ENCODE measurements around the gene TMPRSS6. TPM values are rescaled to one million over a fixed set of nuclear protein-coding genes. Genes with fewer than 3 reads are reported as not detected.

TMPRSS6 gene
- total RNA-seq, 1 experiment from 2014 or later, result 0.79 TPM

DNA sequence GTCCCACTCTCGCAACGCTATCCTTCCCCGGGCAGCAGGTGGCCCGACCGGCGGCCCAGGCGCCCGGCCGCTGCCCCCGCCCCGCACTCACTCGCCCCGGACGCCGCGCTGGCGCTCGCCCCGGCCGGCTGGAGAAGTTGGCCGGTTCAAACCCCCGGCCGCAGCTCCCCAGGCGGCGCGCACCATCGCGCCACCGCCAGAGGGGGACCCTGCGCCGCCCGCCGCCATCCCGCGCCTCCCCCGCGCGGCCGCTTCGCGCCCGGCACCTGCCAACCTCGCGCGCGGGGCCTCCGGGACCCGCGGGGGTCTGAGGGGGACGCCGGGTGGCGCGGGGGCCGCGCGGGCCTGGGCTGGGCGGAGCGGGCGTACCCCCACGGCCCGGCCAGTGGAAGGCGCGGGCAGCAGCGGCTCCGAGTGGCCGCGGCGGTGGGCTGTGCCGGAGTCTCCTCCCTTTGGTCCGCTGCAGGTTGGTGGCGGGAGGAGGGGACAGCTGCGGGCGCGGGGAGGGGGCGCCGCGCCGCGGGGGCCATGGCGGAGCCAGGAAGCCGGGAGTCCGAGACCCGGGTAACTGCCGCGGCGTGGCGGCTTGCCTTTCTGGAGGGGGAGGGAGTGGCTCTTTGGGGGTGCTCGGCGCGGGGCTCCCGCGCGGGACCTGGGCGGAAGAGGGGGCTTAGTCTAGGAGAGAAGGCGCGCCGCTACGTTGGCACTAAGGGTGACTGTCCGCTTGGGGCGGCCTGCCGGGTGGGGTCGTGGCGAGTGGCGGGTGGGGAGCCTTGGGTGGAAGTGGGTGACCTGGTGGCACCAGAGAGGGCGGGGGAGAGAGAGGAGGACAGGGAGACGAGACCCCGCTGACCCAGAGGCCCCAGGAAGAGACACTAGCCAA lies 90.0 kb downstream of the TMPRSS6 start, which contains the start of the genes MPST and TST:
MPST (plus strand) TSS at position 434 of the 883 bp plus-strand sequence; CDS start at position 529, 95 bp downstream.
TST (minus strand) TSS at position 139 of the 883 bp plus-strand sequence. CDS start 715 bp downstream, outside the sequence.
- H4K20me1 ChIP-seq (ENCODE audit: insufficient read depth), result peaks cover 7% of the 10 kb centered on the region; the same call in 1 of the 2 replicates
- peaks cover 28% of the 10 kb centered on the region; the same call in 1 of the 2 replicates for H3F3A ChIP-seq (ENCODE audit: insufficient read depth, low read depth)
- peaks cover 10% of the 10 kb centered on the region; the same call in 1 of the 2 replicates for H3K36me3 ChIP-seq (ENCODE audit: low read depth)
- no peaks in the 10 kb centered on the region for H3K9me2 ChIP-seq (ENCODE audit: insufficient read depth)
- intact Hi-C loops (cut with micrococcal nuclease; ENCODE audit: unreplicated experiment), result no loop called here
- TF ChIP-seq EZH2 (IDR thresholded peaks at IDR 0.05; ENCODE audit: low read depth), result no peak
- TF ChIP-seq, protein P1, sequence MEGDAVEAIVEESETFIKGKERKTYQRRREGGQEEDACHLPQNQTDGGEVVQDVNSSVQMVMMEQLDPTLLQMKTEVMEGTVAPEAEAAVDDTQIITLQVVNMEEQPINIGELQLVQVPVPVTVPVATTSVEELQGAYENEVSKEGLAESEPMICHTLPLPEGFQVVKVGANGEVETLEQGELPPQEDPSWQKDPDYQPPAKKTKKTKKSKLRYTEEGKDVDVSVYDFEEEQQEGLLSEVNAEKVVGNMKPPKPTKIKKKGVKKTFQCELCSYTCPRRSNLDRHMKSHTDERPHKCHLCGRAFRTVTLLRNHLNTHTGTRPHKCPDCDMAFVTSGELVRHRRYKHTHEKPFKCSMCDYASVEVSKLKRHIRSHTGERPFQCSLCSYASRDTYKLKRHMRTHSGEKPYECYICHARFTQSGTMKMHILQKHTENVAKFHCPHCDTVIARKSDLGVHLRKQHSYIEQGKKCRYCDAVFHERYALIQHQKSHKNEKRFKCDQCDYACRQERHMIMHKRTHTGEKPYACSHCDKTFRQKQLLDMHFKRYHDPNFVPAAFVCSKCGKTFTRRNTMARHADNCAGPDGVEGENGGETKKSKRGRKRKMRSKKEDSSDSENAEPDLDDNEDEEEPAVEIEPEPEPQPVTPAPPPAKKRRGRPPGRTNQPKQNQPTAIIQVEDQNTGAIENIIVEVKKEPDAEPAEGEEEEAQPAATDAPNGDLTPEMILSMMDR (conservative IDR thresholded peaks at IDR 0.05), result 0 out of 2 replicates have a peak, but pooled peaks have one; percentile 37
- DNase-seq, result peak; percentile 62 to 80
- peak within 1 kb of the TSS; percentile 62 for H3K4me3 ChIP-seq
- H3K4me2 ChIP-seq, result peak within 1 kb of the TSS; percentile 75
- peaks cover 42% of the 10 kb centered on the region for H3K4me1 ChIP-seq (replicated peaks; ENCODE audit: insufficient read depth)
- H2AFZ ChIP-seq, result peak within 1 kb of the TSS; percentile 88
- H3K9me3 ChIP-seq (ENCODE audit: insufficient read depth, low read depth), result no peaks in the 10 kb centered on the region
- peaks cover 50% of the 10 kb centered on the region for H3K79me2 ChIP-seq (ENCODE audit: low read depth)
- BruUV-seq (replicated peaks), result no TSS peak
- H3K27me3 ChIP-seq (ENCODE audit: insufficient read depth, low read depth), result no peaks in the 10 kb centered on the region
- H3K27ac ChIP-seq, result peak within 1 kb of the TSS; percentile 17
- POLR2A ChIA-PET (ENCODE audit: unreplicated experiment), result interaction anchor here (0.7 to 1.1 kb wide), 4 partner anchors 10 to 1126 kb away, joined by 6 to 17 read pairs (median 10); no protein-coding TSS in a partner anchor
- CTCF ChIA-PET, result interaction anchor here (0.5 to 2.7 kb wide), 6 partner anchors 13 to 243 kb away, joined by 3 to 7 read pairs (median 5); partner anchors contain the start of gene IFT27

DNA sequence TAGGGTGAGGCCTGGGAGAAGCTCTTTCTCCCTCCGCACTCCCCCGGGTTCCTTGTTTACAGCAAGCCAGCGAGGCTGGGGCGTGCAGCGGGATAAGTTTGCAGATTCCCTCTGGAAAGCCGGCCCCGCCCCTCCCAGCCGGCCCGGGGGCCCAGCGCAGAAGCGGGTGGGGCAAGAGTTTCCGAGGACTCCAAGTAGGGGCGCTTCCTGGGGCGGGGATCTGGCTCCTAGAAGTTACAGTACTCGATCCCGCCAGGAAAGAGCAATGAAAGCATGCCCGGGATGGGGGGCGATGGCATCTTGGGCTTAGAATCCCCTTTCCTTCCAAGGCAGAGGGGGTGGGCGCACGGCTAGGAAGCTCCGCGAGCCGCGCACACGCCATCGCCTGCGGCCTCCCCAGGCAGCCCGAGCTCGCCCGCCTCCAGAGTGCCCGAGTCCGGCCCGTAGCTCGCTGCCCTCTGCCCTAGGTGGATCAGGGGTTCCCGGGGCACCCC lies 90.7 kb downstream of the TMPRSS6 start:
- Histone ChIP-seq H3K4me1 (replicated peaks; ENCODE audit: insufficient read depth) (peaks cover 46% of the 10 kb centered on the region), H3K27me3 (ENCODE audit: insufficient read depth, low read depth) (no peaks in the 10 kb centered on the region), H2AFZ (peak overlapping the region; percentile 88), H3K36me3 (ENCODE audit: low read depth) (peaks cover 10% of the 10 kb centered on the region; the same call in 1 of the 2 replicates), H3F3A (ENCODE audit: insufficient read depth, low read depth) (peaks cover 30% of the 10 kb centered on the region; the same call in 1 of the 2 replicates), H3K9me2 (ENCODE audit: insufficient read depth) (no peaks in the 10 kb centered on the region), H4K20me1 (ENCODE audit: insufficient read depth) (peaks cover 7% of the 10 kb centered on the region; the same call in 1 of the 2 replicates), H3K4me3 (peak overlapping the region; percentile 62), H3K27ac (no peak overlapping the region), H3K79me2 (ENCODE audit: low read depth) (peaks cover 50% of the 10 kb centered on the region), H3K4me2 (peak overlapping the region; percentile 75), H3K9me3 (ENCODE audit: insufficient read depth, low read depth) (no peaks in the 10 kb centered on the region)
- BruUV-seq (replicated peaks), result TSS peak; percentile 38
- CTCF ChIA-PET, result interaction anchor here (0.5 to 1.3 kb wide), 4 partner anchors 14 to 243 kb away, joined by 3 to 5 read pairs (median 4); partner anchors contain the start of gene IFT27
- POLR2A ChIA-PET (ENCODE audit: unreplicated experiment), result interaction anchor here (0.7 to 1.1 kb wide), 3 partner anchors 9 to 1126 kb away, joined by 6 to 17 read pairs (median 7); no protein-coding TSS in a partner anchor
- TF ChIP-seq EZH2 (IDR thresholded peaks at IDR 0.05; ENCODE audit: low read depth), result no peak
- TF ChIP-seq, protein P1 (conservative IDR thresholded peaks at IDR 0.05), result no peak
- intact Hi-C loops (cut with micrococcal nuclease; ENCODE audit: unreplicated experiment), result no loop called here
- peak in 1 of 2 experiments; percentile 65 for DNase-seq
